GM21529 (cell line): ENCODE measurements around the gene SMNDC1.
A peak's percentile ranks its signal among the peaks of the same experiment; 100 is the strongest.
"Not testable (repeated sequence)": the region's sequence is repeated elsewhere in the genome, so short reads cannot be mapped to it uniquely, and the experiment has no call there.

ENCODE experiments used
- ATAC-seq: cut with Tn5 transposase; IDR thresholded peaks from one replicate; pipeline ENCODE4 v1.9.1; 2021; ENCODE audit not compliant: unreplicated experiment

The SMNDC1 gene

GRCh38 chr10:110254467-110254866, 50.3 kb downstream of the SMNDC1 start:
- no peak for ATAC-seq

- no peak for ATAC-seq
Observed at GRCh38 chr10:110252151-110252550, 52.6 kb downstream of the SMNDC1 start.

GRCh38 chr10:110251392-110251791, 53.3 kb downstream of the SMNDC1 start:
- ATAC-seq: peak; percentile 84

- peak; percentile 68 for ATAC-seq
Observed at GRCh38 chr10:110249489-110249888, 55.2 kb downstream of the SMNDC1 start.

GRCh38 chr10:110247833-110248232, 56.9 kb downstream of the SMNDC1 start:
- not testable (repeated sequence) for ATAC-seq

GRCh38 chr10:110244550-110244949, 60.2 kb downstream of the SMNDC1 start:
- ATAC-seq: no peak

- no peak for ATAC-seq
Observed at GRCh38 chr10:110242511-110242910, 62.2 kb downstream of the SMNDC1 start.

GRCh38 chr10:110241841-110242240, 62.9 kb downstream of the SMNDC1 start:
- no peak for ATAC-seq

- no peak for ATAC-seq
Observed at GRCh38 chr10:110241407-110241806, 63.3 kb downstream of the SMNDC1 start.
